Liver (tissue), 9 donors: Measurements from ENCODE around the gene HIF1AN. TPM values are rescaled to one million over a fixed set of nuclear protein-coding genes. Genes with fewer than 3 reads are reported as not detected.

ENCODE experiments used
- DNase-seq: peaks from one replicate; pipeline ENCODE4 v3.0.0-alpha.2; 2017; ENCODE audit warnings: low spot score
- H3K27ac ChIP-seq, 2 donors: one replicate each; pipeline ENCODE4 v1.7.0; 2013; ENCODE audit warnings: inconsistent platforms in 2 of 2, low read length in 2 of 2, control low read depth in 1 of 2, low read depth in 1 of 2, mild to moderate bottlenecking in 1 of 2
- H3K27me3 ChIP-seq, 4 donors: one replicate each; pipeline versions ENCODE4 v1.6.1 to v1.7.0; 2013; ENCODE audit warnings: low read length in 3 of 4, inconsistent platforms in 1 of 4, mild to moderate bottlenecking in 1 of 4, moderate library complexity in 1 of 4; ENCODE audit not compliant: control insufficient read depth in 4 of 4, insufficient read depth in 4 of 4
- H3K36me3 ChIP-seq, 4 donors: one replicate each; pipeline versions ENCODE4 v1.6.1 to v1.7.0; 2013; ENCODE audit warnings: low read length in 3 of 4, mild to moderate bottlenecking in 3 of 4, low read depth in 1 of 4, moderate library complexity in 1 of 4; ENCODE audit not compliant: control insufficient read depth in 4 of 4, insufficient read depth in 3 of 4
- H3K4me1 ChIP-seq, 4 donors: one replicate each; pipeline versions ENCODE4 v1.6.1 to v1.7.0; 2013; ENCODE audit warnings: low read length in 3 of 4, mild to moderate bottlenecking in 3 of 4, moderate library complexity in 1 of 4; ENCODE audit not compliant: control insufficient read depth in 4 of 4, insufficient read depth in 4 of 4
- H3K4me3 ChIP-seq, 3 donors: one replicate each; pipeline versions ENCODE4 v1.6.1 to v1.7.0; 2013; ENCODE audit warnings: low read length in 3 of 3, control low read depth in 1 of 3, low read depth in 1 of 3, mild to moderate bottlenecking in 1 of 3
- H3K9ac ChIP-seq, 2 donors: one replicate each; pipeline ENCODE4 v1.7.0; 2013; ENCODE audit warnings: low read length in 2 of 2, mild to moderate bottlenecking in 2 of 2, moderate library complexity in 2 of 2, control low read depth in 1 of 2, low read depth in 1 of 2
- H3K9me3 ChIP-seq, 4 donors: one replicate each; pipeline versions ENCODE4 v1.6.1 to v1.7.0; 2013; ENCODE audit warnings: low read length in 3 of 4; ENCODE audit not compliant: control insufficient read depth in 4 of 4
- ATF3 ChIP-seq: IDR thresholded peaks from 2 replicates; pipeline ENCODE4 v1.6.1; 2016; ENCODE audit warnings: antibody characterized with exemption
- CTCF ChIP-seq: fragments of 150-350 bp; IDR thresholded peaks from 2 replicates; pipeline ENCODE4 v1.5.1; 2017; ENCODE audit warnings: improper control_type of control experiment, low read depth, low read length; ENCODE audit not compliant: missing input control
- FOXA1 ChIP-seq: IDR thresholded peaks from 2 replicates; pipeline ENCODE4 v1.6.1; 2016; ENCODE audit warnings: antibody characterized with exemption
- FOXA2 ChIP-seq: IDR thresholded peaks from 2 replicates; pipeline ENCODE4 v1.6.1; 2016; ENCODE audit warnings: antibody characterized with exemption
- HNF4A ChIP-seq, 2 donors: conservative IDR thresholded peaks; 2 replicates each; pipeline ENCODE4 v1.6.1; 2016; ENCODE audit warnings: antibody characterized with exemption in 2 of 2, mild to moderate bottlenecking in 2 of 2
- HNF4G ChIP-seq: IDR thresholded peaks from 2 replicates; pipeline ENCODE4 v1.6.1; 2016; ENCODE audit warnings: antibody characterized with exemption
- JUND ChIP-seq, 2 donors: IDR thresholded peaks; 2 replicates each; pipeline ENCODE4 v1.6.1; 2016; ENCODE audit warnings: antibody characterized with exemption in 2 of 2
- NR2F2 ChIP-seq: IDR thresholded peaks from 2 replicates; pipeline ENCODE4 v1.6.1; 2016; ENCODE audit warnings: antibody characterized with exemption
- RAD21 ChIP-seq, 2 donors: IDR thresholded peaks; 2 replicates each; pipeline ENCODE4 v1.6.1; 2016; ENCODE audit warnings: antibody characterized with exemption in 2 of 2, mild to moderate bottlenecking in 2 of 2
- REST ChIP-seq: IDR thresholded peaks from 2 replicates; pipeline ENCODE4 v1.6.1; 2016; ENCODE audit warnings: antibody characterized with exemption, mild to moderate bottlenecking
- RXRA ChIP-seq, 2 donors: IDR thresholded peaks; 2 replicates each; pipeline ENCODE4 v1.6.1; 2017 to 2018; ENCODE audit warnings: antibody characterized with exemption in 2 of 2, mild to moderate bottlenecking in 1 of 2
- SP1 ChIP-seq: IDR thresholded peaks from 2 replicates; pipeline ENCODE4 v1.6.1; 2018; ENCODE audit warnings: antibody characterized with exemption, mild to moderate bottlenecking
- YY1 ChIP-seq: IDR thresholded peaks from 2 replicates; pipeline ENCODE4 v1.6.1; 2016; ENCODE audit warnings: antibody characterized with exemption, mild to moderate bottlenecking
- ZBTB33 ChIP-seq: IDR thresholded peaks from 2 replicates; pipeline ENCODE4 v1.6.1; 2016; ENCODE audit warnings: antibody characterized with exemption
- WGBS: extraction: QIAGEN DNeasy Blood & Tissue Kit; methylation state at CpG from one replicate; pipeline ENCODE4 v1.1.7; 2013; 5-methylcytosine and 5-hydroxymethylcytosine counted together
- polyA plus RNA-seq, 2 donors: library from polyadenylated mRNA; stranded (reverse) in 1 of 2; unstranded in 1 of 2; fragments of 200-250 nt in 1 of 2; fragments of >200 nt in 1 of 2; fragmentation: Nextera tagmentation in 1 of 2; extraction: Ambion mirVana in 1 of 2; gene quantifications; one replicate each; pipeline versions ENCODE4 v1.2.1 to v1.2.3, GENCODE V29; 2013 to 2015
- total RNA-seq, 2 donors: library from RNA; depleted of rRNA; stranded (reverse); fragments of >200 nt; gene quantifications; one replicate each; pipeline ENCODE4 v1.2.3, GENCODE V29; 2014
- donor health status: healthy.
- donor health status: healthy.
- donor health status: healthy.
- donor health status: healthy.
- donor health status: healthy.

Gene HIF1AN
- total and polyA plus RNA-seq, 4 donors, result 4.6 to 10.7 (median 7.5) TPM

- TF ChIP-seq REST (no peak), ATF3 (no peak), RXRA (IDR thresholded peaks at IDR 0.05) (no peak)
Observed at GRCh38 chr10:100575585-100576281, 40.0 kb downstream of the HIF1AN start (continued).

GRCh38 chr10:100576282-100576635, 40.5 kb downstream of the HIF1AN start:
- DNase-seq, result no peak
- H3K36me3 ChIP-seq, result no peaks in the 10 kb centered on the region
- H3K27ac ChIP-seq, result no peak overlapping the region
- H3K4me1 ChIP-seq, result no peaks in the 10 kb centered on the region
- 74% methylated on average over 5 of the region's 5 CpGs for WGBS
- TF ChIP-seq RXRA (IDR thresholded peaks at IDR 0.05) (no peak), HNF4A (conservative IDR thresholded peaks at IDR 0.05) (no peak), YY1 (no peak), JUND (IDR thresholded peaks at IDR 0.05) (no peak), FOXA1 (no peak), CTCF (no peak), NR2F2 (no peak), FOXA2 (no peak), RAD21 (IDR thresholded peaks at IDR 0.05) (no peak), HNF4G (no peak), ZBTB33 (no peak), SP1 (no peak)
- H3K9me3 ChIP-seq, result no peaks in the 10 kb centered on the region
- H3K4me3 ChIP-seq, result no peak overlapping the region
- H3K27me3 ChIP-seq, result peaks cover 0 to 4% (median 0%) of the 10 kb centered on the region in 4 donors
- no peak overlapping the region for H3K9ac ChIP-seq
